Mucosa of rectum (tissue), 2 donors: ENCODE data around the gene RASD1.

Source experiments
- H3K27ac ChIP-seq, 2 donors: one replicate each; pipeline ENCODE4 v1.7.0; 2013; ENCODE audit warnings: inconsistent platforms in 2 of 2, low read depth in 2 of 2, low read length in 2 of 2
- H3K27me3 ChIP-seq, 2 donors: one replicate each; pipeline ENCODE4 v1.7.0; 2013; ENCODE audit warnings: low read length in 2 of 2; ENCODE audit not compliant: control insufficient read depth in 2 of 2, insufficient read depth in 2 of 2
- H3K36me3 ChIP-seq, 2 donors: one replicate each; pipeline ENCODE4 v1.7.0; 2013; ENCODE audit warnings: low read length in 2 of 2; ENCODE audit not compliant: control insufficient read depth in 2 of 2, insufficient read depth in 2 of 2
- H3K4me1 ChIP-seq, 2 donors: one replicate each; pipeline ENCODE4 v1.7.0; 2013; ENCODE audit warnings: low read length in 2 of 2, mild to moderate bottlenecking in 1 of 2; ENCODE audit not compliant: control insufficient read depth in 2 of 2, insufficient read depth in 2 of 2
- H3K4me3 ChIP-seq, 2 donors: one replicate each; pipeline ENCODE4 v1.7.0; 2013; ENCODE audit warnings: low read length in 2 of 2
- H3K9ac ChIP-seq, 2 donors: one replicate each; pipeline ENCODE4 v1.7.0; 2013; ENCODE audit warnings: low read length in 2 of 2, low read depth in 1 of 2, mild to moderate bottlenecking in 1 of 2
- H3K9me3 ChIP-seq, 2 donors: one replicate each; pipeline ENCODE4 v1.7.0; 2013; ENCODE audit warnings: low read length in 2 of 2; ENCODE audit not compliant: control insufficient read depth in 2 of 2
- donor health status: healthy.
- donor health status: Normal muscosa, but diverticular disease.

RASD1 gene

GRCh38 chr17:17527534-17527933 lies 31.3 kb upstream of the RASD1 start:
- no peak overlapping the region for H3K9ac ChIP-seq
- H3K36me3 ChIP-seq = no peaks in the 10 kb centered on the region
- H3K27ac ChIP-seq = no peak overlapping the region
- peaks cover 5 to 6% of the 10 kb centered on the region in 2 donors for H3K4me1 ChIP-seq
- H3K9me3 ChIP-seq = no peaks in the 10 kb centered on the region
- H3K27me3 ChIP-seq = no peaks in the 10 kb centered on the region
- no peak overlapping the region for H3K4me3 ChIP-seq

- Histone ChIP-seq H3K27ac (no peak overlapping the region), H3K27me3 (no peaks in the 10 kb centered on the region), H3K4me1 (peaks cover 5 to 6% of the 10 kb centered on the region in 2 donors), H3K36me3 (no peaks in the 10 kb centered on the region), H3K4me3 (no peak overlapping the region), H3K9me3 (no peaks in the 10 kb centered on the region), H3K9ac (peak overlapping the region in 1 of 2 donors; percentile 22)
Measured at GRCh38 chr17:17526369-17526768, 30.2 kb upstream of the RASD1 start.

- Histone ChIP-seq H3K9me3 (no peaks in the 10 kb centered on the region), H3K4me1 (peaks cover 5 to 6% of the 10 kb centered on the region in 2 donors), H3K36me3 (no peaks in the 10 kb centered on the region), H3K27me3 (no peaks in the 10 kb centered on the region), H3K27ac (no peak overlapping the region), H3K9ac (peak overlapping the region in 1 of 2 donors; percentile 22), H3K4me3 (no peak overlapping the region)
Measured at GRCh38 chr17:17525956-17526355, 29.8 kb upstream of the RASD1 start.

- Histone ChIP-seq H3K4me1 (peaks cover 5 to 6% of the 10 kb centered on the region in 2 donors), H3K36me3 (no peaks in the 10 kb centered on the region), H3K9ac (no peak overlapping the region), H3K4me3 (no peak overlapping the region), H3K9me3 (no peaks in the 10 kb centered on the region), H3K27me3 (no peaks in the 10 kb centered on the region), H3K27ac (no peak overlapping the region)
Measured at GRCh38 chr17:17525311-17525710, 29.1 kb upstream of the RASD1 start.

DNA sequence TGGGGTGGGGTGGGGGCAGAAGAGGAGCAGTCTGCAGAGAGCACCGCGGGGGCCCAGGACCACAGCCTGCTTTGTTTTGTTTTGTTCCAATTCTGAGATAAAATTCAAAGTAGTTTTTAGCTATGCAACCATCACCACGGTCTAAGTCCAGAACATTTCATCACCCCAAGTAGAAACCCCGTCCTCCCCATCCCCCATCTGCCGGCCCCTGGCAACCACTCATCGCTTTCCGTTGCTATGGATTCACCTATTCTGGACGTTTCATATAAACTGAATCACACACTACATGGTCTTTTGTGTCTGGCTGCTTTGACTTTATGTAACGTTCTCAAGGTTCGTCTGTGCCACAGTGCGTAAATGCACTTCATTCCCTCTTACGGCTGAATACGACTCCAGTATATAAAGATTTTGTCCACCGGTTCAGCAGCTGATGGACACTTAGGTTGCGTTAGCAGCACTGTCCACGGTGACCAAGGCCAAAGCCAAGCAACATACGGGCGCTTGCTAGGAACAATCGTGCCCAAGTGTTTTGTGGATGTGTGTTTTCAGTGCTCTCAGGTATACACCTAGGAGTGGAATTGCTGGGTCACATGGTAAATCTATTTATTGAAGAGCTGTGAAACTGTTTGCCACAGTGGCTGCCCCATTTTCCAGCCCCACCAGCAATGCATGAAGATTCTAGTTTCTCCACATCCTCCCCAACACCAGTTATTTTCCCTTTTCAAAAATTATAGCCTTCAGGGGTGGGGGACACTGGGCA lies 27.7 kb upstream of the RASD1 start:
- H3K4me3 ChIP-seq = no peak overlapping the region
- H3K27me3 ChIP-seq = no peaks in the 10 kb centered on the region
- H3K9me3 ChIP-seq = no peaks in the 10 kb centered on the region
- H3K4me1 ChIP-seq = peaks cover 3 to 5% of the 10 kb centered on the region in 2 donors
- H3K9ac ChIP-seq = no peak overlapping the region
- H3K36me3 ChIP-seq = no peaks in the 10 kb centered on the region
- H3K27ac ChIP-seq = no peak overlapping the region

- Histone ChIP-seq H3K9me3 (no peaks in the 10 kb centered on the region), H3K4me1 (peaks cover 3 to 5% of the 10 kb centered on the region in 2 donors), H3K27me3 (no peaks in the 10 kb centered on the region), H3K27ac (no peak overlapping the region), H3K36me3 (no peaks in the 10 kb centered on the region), H3K4me3 (no peak overlapping the region), H3K9ac (no peak overlapping the region)
Measured at GRCh38 chr17:17523001-17523730, 27.0 kb upstream of the RASD1 start.

GRCh38 chr17:17520599-17521232 lies 24.5 kb upstream of the RASD1 start:
- no peaks in the 10 kb centered on the region for H3K27me3 ChIP-seq
- H3K4me3 ChIP-seq = no peak overlapping the region
- H3K4me1 ChIP-seq = peaks cover 0 to 2% of the 10 kb centered on the region in 2 donors
- no peak overlapping the region for H3K27ac ChIP-seq
- no peaks in the 10 kb centered on the region for H3K36me3 ChIP-seq
- no peaks in the 10 kb centered on the region for H3K9me3 ChIP-seq
- H3K9ac ChIP-seq = no peak overlapping the region

DNA sequence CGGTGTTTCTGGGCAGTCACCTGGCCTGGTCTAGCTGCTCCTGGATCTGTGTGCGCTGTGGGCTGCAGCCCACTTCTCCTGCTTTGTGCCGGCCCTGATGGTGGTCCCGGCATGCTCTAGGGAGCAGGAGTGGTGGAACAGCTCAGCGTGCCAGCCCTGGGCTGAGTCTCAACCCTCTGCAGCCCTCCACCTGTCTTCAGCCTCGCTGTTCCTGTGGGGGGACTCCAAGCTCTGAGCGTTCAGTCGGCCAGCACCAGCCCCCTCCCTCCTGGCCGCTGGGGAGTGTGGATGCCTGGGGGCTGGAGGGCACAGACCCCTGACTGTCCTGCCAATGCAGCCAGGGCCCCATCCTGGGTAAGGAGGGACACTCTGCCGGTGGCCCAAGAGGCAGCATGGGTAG lies 23.7 kb upstream of the RASD1 start:
- Histone ChIP-seq H3K27ac (no peak overlapping the region), H3K4me1 (peaks cover 0 to 2% of the 10 kb centered on the region in 2 donors), H3K27me3 (no peaks in the 10 kb centered on the region), H3K9ac (no peak overlapping the region), H3K9me3 (no peaks in the 10 kb centered on the region), H3K36me3 (no peaks in the 10 kb centered on the region), H3K4me3 (no peak overlapping the region)

- Histone ChIP-seq H3K4me3 (no peak overlapping the region), H3K4me1 (peaks cover 0 to 2% of the 10 kb centered on the region in 2 donors), H3K9ac (no peak overlapping the region), H3K9me3 (no peaks in the 10 kb centered on the region), H3K27me3 (no peaks in the 10 kb centered on the region), H3K36me3 (no peaks in the 10 kb centered on the region), H3K27ac (no peak overlapping the region)
Measured at GRCh38 chr17:17518951-17519350, 22.8 kb upstream of the RASD1 start.

DNA sequence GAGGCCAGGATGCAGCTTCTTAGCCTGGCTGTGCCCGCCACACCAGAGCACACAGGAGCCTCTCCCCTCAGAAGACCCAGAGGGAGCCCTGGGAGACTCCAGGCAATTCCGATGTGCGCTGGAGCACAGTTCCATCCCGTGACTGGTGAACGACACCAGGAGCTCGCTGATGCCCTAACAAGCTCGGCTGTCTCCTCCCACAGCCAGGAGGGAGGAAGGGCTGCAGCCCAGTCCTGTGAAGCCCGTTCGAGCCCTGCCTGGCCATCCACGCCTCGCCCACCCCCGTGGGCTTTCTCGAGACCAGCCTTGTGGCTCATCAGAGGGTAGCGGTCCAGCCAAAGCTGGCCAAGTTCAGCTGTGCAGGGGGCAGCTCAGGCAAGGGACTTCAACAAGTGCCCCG lies 21.8 kb upstream of the RASD1 start:
- H3K9ac ChIP-seq = no peak overlapping the region
- no peaks in the 10 kb centered on the region for H3K36me3 ChIP-seq
- peaks cover 0 to 2% of the 10 kb centered on the region in 2 donors for H3K4me1 ChIP-seq
- H3K27me3 ChIP-seq = no peaks in the 10 kb centered on the region
- H3K27ac ChIP-seq = no peak overlapping the region
- no peak overlapping the region for H3K4me3 ChIP-seq
- H3K9me3 ChIP-seq = no peaks in the 10 kb centered on the region
